GM12801 (cell line): ENCODE measurements around the gene FAM117A.

ENCODE experiments used
- TF ChIP-seq, protein P1 (sequence below): IDR thresholded peaks from one replicate; pipeline ENCODE4 v1.5.1; 2011; ENCODE audit warnings: control low read depth; ENCODE audit not compliant: insufficient read length; ENCODE audit errors: extremely low read depth

FAM117A gene

DNA sequence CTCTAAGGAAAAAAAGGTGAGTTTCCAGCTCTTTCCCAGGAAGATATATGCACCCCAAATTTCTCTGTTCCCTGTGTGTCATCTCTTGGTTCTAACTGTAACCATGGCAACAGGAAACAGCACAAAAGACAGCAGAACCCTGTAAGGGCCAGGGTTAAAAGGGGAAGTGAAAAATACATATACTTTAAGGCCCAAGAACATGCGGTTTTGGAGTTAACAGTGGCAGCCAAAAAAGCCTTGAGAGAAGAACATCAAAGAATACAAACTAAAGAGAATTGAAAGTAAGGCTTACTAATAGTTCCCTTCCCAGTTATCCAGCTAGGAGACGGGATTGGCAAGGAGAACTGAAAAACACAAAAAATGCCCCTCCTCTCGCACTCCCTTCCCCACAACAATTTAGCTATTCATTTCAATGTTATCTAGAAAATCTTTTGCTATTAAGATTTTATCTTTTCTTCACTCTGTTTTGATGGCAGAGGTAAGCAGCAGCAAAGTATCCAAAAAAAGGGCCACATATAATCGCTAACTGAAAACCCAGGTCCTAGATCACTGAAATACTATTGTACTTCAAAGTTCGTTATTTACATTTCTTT lies 87.6 kb downstream of the FAM117A start:
- TF ChIP-seq, protein P1, sequence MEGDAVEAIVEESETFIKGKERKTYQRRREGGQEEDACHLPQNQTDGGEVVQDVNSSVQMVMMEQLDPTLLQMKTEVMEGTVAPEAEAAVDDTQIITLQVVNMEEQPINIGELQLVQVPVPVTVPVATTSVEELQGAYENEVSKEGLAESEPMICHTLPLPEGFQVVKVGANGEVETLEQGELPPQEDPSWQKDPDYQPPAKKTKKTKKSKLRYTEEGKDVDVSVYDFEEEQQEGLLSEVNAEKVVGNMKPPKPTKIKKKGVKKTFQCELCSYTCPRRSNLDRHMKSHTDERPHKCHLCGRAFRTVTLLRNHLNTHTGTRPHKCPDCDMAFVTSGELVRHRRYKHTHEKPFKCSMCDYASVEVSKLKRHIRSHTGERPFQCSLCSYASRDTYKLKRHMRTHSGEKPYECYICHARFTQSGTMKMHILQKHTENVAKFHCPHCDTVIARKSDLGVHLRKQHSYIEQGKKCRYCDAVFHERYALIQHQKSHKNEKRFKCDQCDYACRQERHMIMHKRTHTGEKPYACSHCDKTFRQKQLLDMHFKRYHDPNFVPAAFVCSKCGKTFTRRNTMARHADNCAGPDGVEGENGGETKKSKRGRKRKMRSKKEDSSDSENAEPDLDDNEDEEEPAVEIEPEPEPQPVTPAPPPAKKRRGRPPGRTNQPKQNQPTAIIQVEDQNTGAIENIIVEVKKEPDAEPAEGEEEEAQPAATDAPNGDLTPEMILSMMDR: no peak

DNA sequence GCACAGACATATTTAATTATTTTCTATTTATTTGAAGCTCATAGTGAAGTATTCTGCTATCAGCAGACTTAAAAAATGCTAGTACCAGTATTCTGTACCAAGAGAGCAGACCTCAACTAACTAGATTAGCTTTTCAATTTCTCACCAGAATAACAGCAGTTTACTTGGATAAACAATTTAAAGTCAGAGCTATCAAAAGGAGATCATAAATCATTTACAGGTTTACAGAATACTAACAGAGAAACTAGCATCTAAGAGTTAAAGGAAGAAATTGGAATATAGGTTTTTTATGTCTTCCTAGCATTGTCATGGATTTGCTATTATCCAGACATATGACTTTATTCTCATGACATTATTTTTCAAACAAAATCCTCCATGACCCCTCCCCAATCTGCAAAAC lies 89.4 kb downstream of the FAM117A start:
- TF ChIP-seq, protein P1: no peak

DNA sequence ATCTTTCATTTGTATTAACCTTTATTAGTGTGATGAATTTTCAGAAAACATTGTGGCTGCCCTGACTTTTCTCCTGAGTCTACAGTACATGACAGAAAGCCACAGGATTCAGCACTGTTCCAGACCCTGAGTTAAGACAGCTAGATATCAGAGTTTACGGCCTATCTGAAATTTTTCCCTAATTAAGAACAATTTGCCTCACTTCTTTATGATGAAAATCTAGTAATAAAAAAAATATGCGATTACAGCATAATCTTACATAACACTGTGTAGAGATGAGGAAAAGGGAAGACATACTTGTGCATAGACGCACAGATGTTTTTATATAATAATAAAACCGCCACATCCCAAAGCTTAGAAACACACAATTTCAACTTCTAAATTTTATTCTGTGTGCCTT lies 93.3 kb downstream of the FAM117A start:
- TF ChIP-seq, protein P1: no peak

DNA sequence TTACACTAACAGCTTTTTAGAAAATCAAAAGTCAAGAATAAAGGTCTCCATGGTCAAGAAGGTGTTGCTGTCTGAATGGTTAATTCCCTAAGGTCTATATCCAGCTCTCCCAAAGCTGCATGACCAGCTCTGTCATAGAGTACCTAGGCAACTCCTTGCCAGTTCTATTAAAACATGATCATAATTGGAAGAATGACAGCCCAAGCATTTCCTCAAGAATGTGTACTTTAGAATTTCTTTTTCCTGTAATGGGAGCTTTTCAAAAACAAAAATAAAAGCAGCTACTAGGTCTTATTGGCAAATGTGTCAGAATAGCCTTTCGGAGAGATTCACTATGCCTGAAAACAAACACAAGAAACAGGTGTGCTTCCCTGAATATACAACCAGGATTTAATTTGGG lies 93.9 kb downstream of the FAM117A start:
- TF ChIP-seq, protein P1: no peak

DNA sequence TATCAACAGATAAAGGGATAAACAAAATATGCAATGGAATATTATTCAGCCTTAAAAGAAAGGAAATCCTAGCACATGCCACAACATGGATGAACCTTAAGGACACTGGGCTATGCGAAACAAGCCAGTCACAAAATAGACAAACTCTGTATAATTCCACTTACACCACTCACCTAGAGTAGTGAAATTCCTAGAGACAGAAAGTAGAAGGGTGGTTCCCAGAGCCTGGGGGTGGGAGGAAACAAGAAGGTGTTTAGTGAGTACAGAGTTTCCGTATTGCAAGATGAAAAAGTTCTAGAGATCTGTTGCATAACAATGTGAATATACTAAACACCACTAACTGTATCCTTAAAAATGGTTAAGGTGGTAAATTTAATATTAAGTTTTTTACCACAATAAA lies 96.1 kb downstream of the FAM117A start:
- TF ChIP-seq, protein P1: no peak

DNA sequence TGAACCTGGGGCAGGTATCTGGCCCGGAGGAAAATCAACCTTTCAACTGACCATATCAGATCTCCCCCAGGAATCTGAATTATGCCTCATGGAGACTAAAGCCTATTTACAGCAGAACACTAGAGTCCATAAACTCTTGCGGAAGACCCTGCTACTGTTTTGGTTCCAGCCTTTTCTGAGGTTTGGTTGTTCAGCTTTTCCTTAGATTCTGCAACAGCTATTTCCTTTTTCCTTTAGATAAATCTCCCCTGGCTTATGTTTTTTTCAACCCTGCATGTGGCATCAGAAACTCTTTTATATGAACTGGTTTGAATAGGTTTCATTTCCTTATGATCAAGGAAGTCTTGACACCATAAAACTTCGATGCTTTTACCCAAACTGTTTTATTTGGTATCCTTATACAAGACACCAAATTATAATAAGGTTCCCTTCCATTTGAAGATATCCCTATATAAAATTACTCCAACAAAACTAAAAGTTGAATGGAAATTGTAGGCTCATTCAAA lies 99.2 kb downstream of the FAM117A start:
- TF ChIP-seq, protein P1: no peak
